Endothelial cell of umbilical vein (primary cell): Measurements from ENCODE around the gene SIAH2. TPM values are rescaled to one million over a fixed set of nuclear protein-coding genes. Genes with fewer than 3 reads are reported as not detected.

ENCODE experiments used
- BruUV-seq: library from RNA; stranded (reverse); fragments of 400-500 nt; replicated peaks from 2 replicates; lab custom pipeline; 2021; lab: Mats Ljungman, UMichigan
- CTCF ChIA-PET: fragments of 300-600, 350-600 bp; sonication (Branson Sonifier 250); formaldehyde crosslinking; loops from one replicate; lab custom pipeline; 2021; ENCODE audit warnings: antibody characterized with exemption, inconsistent platforms; lab: Charles Lee
- POLR2A ChIA-PET: fragments of 300-600, 350-600 bp; sonication (Branson Sonifier 250); formaldehyde crosslinking; loops from one replicate; lab custom pipeline; 2021; ENCODE audit warnings: antibody characterized with exemption, inconsistent platforms; lab: Charles Lee
- DNase-seq: peaks from one replicate; pipeline ENCODE4 v3.0.0-alpha.2; 2011; ENCODE audit warnings: low read depth, low spot score
- FAIRE-seq: peaks from 2 replicates; lab custom pipeline; 2011; peaks lifted over from hg19 to GRCh38; lab: Jason Lieb, UNC
- H2AFZ ChIP-seq: 2 replicates; pipeline ENCODE4 v1.6.0; 2012; ENCODE audit warnings: low read depth, low read length, control low read depth, inconsistent platforms
- H3K27ac ChIP-seq: 2 replicates; pipeline ENCODE4 v1.5.1; 2011; ENCODE audit warnings: low read depth, mild to moderate bottlenecking, control low read depth, low read length, moderate library complexity; ENCODE audit not compliant: insufficient read depth
- H3K27me3 ChIP-seq, 2 experiments: 2 replicates each; pipeline versions ENCODE4 v1.6.0 to v1.6.1; 2011; ENCODE audit warnings: low read length in 2 of 2, mixed read lengths in 1 of 2; ENCODE audit not compliant: control insufficient read depth in 2 of 2, insufficient read depth in 2 of 2
- H3K36me3 ChIP-seq, 2 experiments: 2 replicates in 1 of 2; 3 replicates in 1 of 2; pipeline ENCODE4 v1.5.1; 2011; ENCODE audit warnings: low read length in 2 of 2, mild to moderate bottlenecking in 1 of 2, moderate library complexity in 1 of 2; ENCODE audit not compliant: control insufficient read depth in 2 of 2, insufficient read depth in 2 of 2; ENCODE audit errors: extremely low read depth in 1 of 2
- H3K4me1 ChIP-seq: 3 replicates; pipeline ENCODE4 v1.5.1; 2011; ENCODE audit warnings: mild to moderate bottlenecking, low read length; ENCODE audit not compliant: control insufficient read depth, insufficient read depth; ENCODE audit errors: extremely low read depth
- H3K4me2 ChIP-seq: 2 replicates; pipeline ENCODE4 v1.6.1; 2011; ENCODE audit warnings: low read length, control low read depth, mixed read lengths; ENCODE audit not compliant: insufficient read depth
- H3K4me3 ChIP-seq, 3 experiments: fragments of 200-600 bp in 1 of 3; sonication (generic), shearing (Covaris generic) in 1 of 3; replicated peaks in 1 of 3; 2 replicates each; pipeline ENCODE4 v1.5.1; 2011 to 2016; ENCODE audit warnings: control low read depth in 3 of 3, low read length in 3 of 3, mild to moderate bottlenecking in 2 of 3, inconsistent platforms in 1 of 3, low read depth in 1 of 3, moderate library complexity in 1 of 3; ENCODE audit not compliant: insufficient read depth in 1 of 3
- H3K79me2 ChIP-seq: 2 replicates; pipeline ENCODE4 v1.6.0; 2012; ENCODE audit warnings: low read length, inconsistent platforms; ENCODE audit not compliant: control insufficient read depth, insufficient read depth
- H3K9ac ChIP-seq: replicated peaks from 2 replicates; pipeline ENCODE3; 2011; ENCODE audit warnings: low read length, control low read depth; ENCODE audit not compliant: insufficient read depth; ENCODE audit errors: extremely low read depth
- H3K9me1 ChIP-seq: replicated peaks from 3 replicates; pipeline ENCODE4 v1.6.0; 2011; ENCODE audit warnings: mild to moderate bottlenecking, low read length; ENCODE audit not compliant: control insufficient read depth, insufficient read depth; ENCODE audit errors: extremely low read depth
- H3K9me3 ChIP-seq: replicated peaks from 2 replicates; pipeline ENCODE4 v1.5.1; 2012; ENCODE audit warnings: low read length, inconsistent platforms; ENCODE audit not compliant: control insufficient read depth, insufficient read depth
- H4K20me1 ChIP-seq: replicated peaks from 2 replicates; pipeline ENCODE3; 2011; ENCODE audit warnings: mild to moderate bottlenecking, low read length; ENCODE audit not compliant: control insufficient read depth, insufficient read depth; ENCODE audit errors: extremely low read depth
- CTCF ChIP-seq, 2 donors: IDR thresholded peaks; 1 replicate in 1 of 2; 2 replicates in 1 of 2; pipeline ENCODE4 v1.5.1; 2011; ENCODE audit warnings: low read length in 2 of 2, mild to moderate bottlenecking in 2 of 2, moderate library complexity in 2 of 2, control low read depth in 1 of 2, inconsistent platforms in 1 of 2, low read depth in 1 of 2; ENCODE audit not compliant: insufficient read depth in 1 of 2; ENCODE audit errors: extremely low read depth in 1 of 2
- EZH2 ChIP-seq: IDR thresholded peaks from 2 replicates; pipeline ENCODE4 v1.6.1; 2012; ENCODE audit warnings: borderline replicate concordance, low read depth, mild to moderate bottlenecking, moderate library complexity, low read length, inconsistent platforms; ENCODE audit not compliant: severe bottlenecking
- FOS ChIP-seq: IDR thresholded peaks from 2 replicates; pipeline ENCODE4 v1.6.1; 2011; ENCODE audit warnings: mild to moderate bottlenecking, low read length, moderate library complexity, borderline replicate concordance; ENCODE audit not compliant: insufficient read depth
- GATA2 ChIP-seq: IDR thresholded peaks from 2 replicates; pipeline ENCODE4 v1.7.0; 2011; ENCODE audit warnings: low read depth, mild to moderate bottlenecking, moderate library complexity, mixed read lengths, low read length; ENCODE audit not compliant: insufficient read length, insufficient read depth
- JUN ChIP-seq: IDR thresholded peaks from 2 replicates; pipeline ENCODE4 v1.6.1; 2011; ENCODE audit warnings: borderline replicate concordance, low read depth; ENCODE audit not compliant: insufficient read length, insufficient read depth
- MYC ChIP-seq: IDR thresholded peaks from one replicate; pipeline ENCODE4 v1.6.1; 2011; ENCODE audit warnings: mild to moderate bottlenecking, low read depth, low read length
- POLR2A ChIP-seq: IDR thresholded peaks from 2 replicates; pipeline ENCODE4 v1.6.1; 2012; ENCODE audit warnings: low read depth, mild to moderate bottlenecking, control low read depth, low read length
- POLR2AphosphoS5 ChIP-seq: IDR thresholded peaks from 2 replicates; pipeline ENCODE4 v1.6.1; 2012; ENCODE audit warnings: low read depth, mild to moderate bottlenecking, control low read depth, low read length, moderate library complexity; ENCODE audit not compliant: insufficient read depth
- dilution Hi-C: fragments of 300-500 bp; cut with MboI; formaldehyde crosslinking; loops from one replicate; pipeline ENCODE4 v1.15.0; 2019; ENCODE audit warnings: low sequenced_read_pairs; ENCODE audit not compliant: extremely low pct_ligation_motif_present
- intact Hi-C: fragments of 100-400 bp; cut with micrococcal nuclease; formaldehyde crosslinking; loops from one replicate; pipeline ENCODE4 v1.10.0; 2022
- polyA plus RNA-seq, 4 experiments: library from polyadenylated mRNA; depleted of rRNA in 3 of 4; stranded (reverse) in 3 of 4; unstranded in 1 of 4; fragments of >200 nt; gene quantifications; 2 replicates each; pipeline versions ENCODE4 v1.2.1 to v1.2.3, GENCODE V29; 2011 to 2012; ENCODE audit warnings: missing spikeins in 1 of 4
- total RNA-seq: library from RNA; stranded (reverse); gene quantifications from 2 replicates; pipeline ENCODE4 v1.2.3, GENCODE V29; 2021
- TF ChIP-seq, protein P1 (sequence below): IDR thresholded peaks from 2 replicates; pipeline ENCODE4 v1.6.1; 2011; ENCODE audit not compliant: insufficient read depth, insufficient read length

Gene SIAH2
- total and polyA plus RNA-seq, 2 donors (not counting 3 experiments of a cell fraction or from before 2014, with no cell fraction given) = 16.7 to 25.1 TPM

GRCh38 chr3:150766742-150767141 is 3.8 kb upstream of the SIAH2 start:
- Histone ChIP-seq H3K4me2 (no peak overlapping the region), H2AFZ (no peak overlapping the region), H3K36me3 (no peaks in the 10 kb centered on the region), H3K9ac (no peak overlapping the region), H3K79me2 (peaks cover 7% of the 10 kb centered on the region), H3K9me3 (no peaks in the 10 kb centered on the region), H4K20me1 (no peaks in the 10 kb centered on the region), H3K4me1 (peaks cover 6% of the 10 kb centered on the region), H3K27me3 (no peaks in the 10 kb centered on the region), H3K9me1 (no peaks in the 10 kb centered on the region), H3K4me3 (no peak overlapping the region), H3K27ac (no peak overlapping the region)
- intact Hi-C loops = loop anchor here (10.0 kb wide), 1 partner anchor 352 kb away; no protein-coding TSS in a partner anchor
- no TSS peak for BruUV-seq
- CTCF ChIA-PET = interaction anchor here (1.0 to 1.2 kb wide), 2 partner anchors 10 to 21 kb away, joined by 3 to 4 read pairs; no protein-coding TSS in a partner anchor
- no peak for DNase-seq
- TF ChIP-seq JUN (no peak), EZH2 (no peak), POLR2A (no peak), FOS (no peak), CTCF (IDR thresholded peaks at IDR 0.05; ENCODE audit: extremely low read depth in 1 of 2, insufficient read depth in 1 of 2, low read depth in 1 of 2, low read length in 2 of 2) (no peak), POLR2AphosphoS5 (no peak), MYC (no peak), GATA2 (no peak)
- TF ChIP-seq, protein P1, sequence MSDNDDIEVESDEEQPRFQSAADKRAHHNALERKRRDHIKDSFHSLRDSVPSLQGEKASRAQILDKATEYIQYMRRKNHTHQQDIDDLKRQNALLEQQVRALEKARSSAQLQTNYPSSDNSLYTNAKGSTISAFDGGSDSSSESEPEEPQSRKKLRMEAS = no peak
- dilution Hi-C loops = no loop called here
- FAIRE-seq = no peak
- POLR2A ChIA-PET = no interaction called here
